ENCODE results near the gene ARHGAP19. TPM values are rescaled to one million over a fixed set of nuclear protein-coding genes. Genes with fewer than 3 reads are reported as not detected.

Gene ARHGAP19
- total RNA-seq, 2 donors from 2014 or later, result 26.8 to 47.6 TPM

DNA sequence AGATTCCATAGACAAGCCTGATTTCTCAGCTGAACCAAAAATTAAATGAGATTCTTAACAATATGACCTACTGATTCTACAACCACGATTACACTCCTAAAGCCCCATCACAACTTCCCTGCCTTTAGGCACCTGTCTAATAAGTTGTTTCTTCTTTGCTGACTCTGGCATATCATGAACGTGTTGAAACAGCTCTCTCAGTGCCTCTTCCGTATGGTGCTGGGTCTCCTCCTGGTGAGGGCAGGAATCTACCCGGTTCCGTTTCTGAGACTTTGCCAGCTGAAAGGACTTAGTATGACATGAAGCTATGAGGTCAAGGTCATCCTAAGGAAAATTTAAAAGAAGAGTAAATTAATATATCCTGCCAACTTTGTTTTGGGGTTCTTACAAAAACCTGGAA, 48.6 kb downstream of the ARHGAP19 start:
- Mint-ChIP-seq H3K27ac (no peak overlapping the region), H3K4me3 (no peak overlapping the region), H3K27me3 (ENCODE audit: insufficient read depth) (no peaks in the 10 kb centered on the region), H3K4me1 (no peaks in the 10 kb centered on the region), H3K36me3 (ENCODE audit: low read depth) (peaks cover 36% of the 10 kb centered on the region), H3K9me3 (no peaks in the 10 kb centered on the region)
- 94 to 98% methylated on average over 5 of the region's 5 CpGs for WGBS, 2 experiments (ENCODE audit: insufficient coverage in 1 of 2, insufficient read length in 1 of 2)
- Histone ChIP-seq H3K36me3 (ENCODE audit: control insufficient read depth, insufficient read depth, low read length) (peaks cover 43% of the 10 kb centered on the region), H3K27me3 (ENCODE audit: control insufficient read depth, insufficient read depth, low read length, poor library complexity, severe bottlenecking) (no peaks in the 10 kb centered on the region), H3K4me1 (ENCODE audit: control insufficient read depth, insufficient read depth, low read length) (no peaks in the 10 kb centered on the region), H3K9ac (ENCODE audit: extremely low read depth, low read length, poor library complexity, severe bottlenecking) (no peak overlapping the region), H3K4me3 (ENCODE audit: low read length) (no peak overlapping the region), H3K27ac (ENCODE audit: low read depth, low read length) (no peak overlapping the region), H3K9me3 (ENCODE audit: control insufficient read depth, low read length) (no peaks in the 10 kb centered on the region)
- TF ChIP-seq, protein P1, sequence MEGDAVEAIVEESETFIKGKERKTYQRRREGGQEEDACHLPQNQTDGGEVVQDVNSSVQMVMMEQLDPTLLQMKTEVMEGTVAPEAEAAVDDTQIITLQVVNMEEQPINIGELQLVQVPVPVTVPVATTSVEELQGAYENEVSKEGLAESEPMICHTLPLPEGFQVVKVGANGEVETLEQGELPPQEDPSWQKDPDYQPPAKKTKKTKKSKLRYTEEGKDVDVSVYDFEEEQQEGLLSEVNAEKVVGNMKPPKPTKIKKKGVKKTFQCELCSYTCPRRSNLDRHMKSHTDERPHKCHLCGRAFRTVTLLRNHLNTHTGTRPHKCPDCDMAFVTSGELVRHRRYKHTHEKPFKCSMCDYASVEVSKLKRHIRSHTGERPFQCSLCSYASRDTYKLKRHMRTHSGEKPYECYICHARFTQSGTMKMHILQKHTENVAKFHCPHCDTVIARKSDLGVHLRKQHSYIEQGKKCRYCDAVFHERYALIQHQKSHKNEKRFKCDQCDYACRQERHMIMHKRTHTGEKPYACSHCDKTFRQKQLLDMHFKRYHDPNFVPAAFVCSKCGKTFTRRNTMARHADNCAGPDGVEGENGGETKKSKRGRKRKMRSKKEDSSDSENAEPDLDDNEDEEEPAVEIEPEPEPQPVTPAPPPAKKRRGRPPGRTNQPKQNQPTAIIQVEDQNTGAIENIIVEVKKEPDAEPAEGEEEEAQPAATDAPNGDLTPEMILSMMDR (conservative IDR thresholded peaks at IDR 0.05), result no peak
- DNase-seq, result no peak

DNA sequence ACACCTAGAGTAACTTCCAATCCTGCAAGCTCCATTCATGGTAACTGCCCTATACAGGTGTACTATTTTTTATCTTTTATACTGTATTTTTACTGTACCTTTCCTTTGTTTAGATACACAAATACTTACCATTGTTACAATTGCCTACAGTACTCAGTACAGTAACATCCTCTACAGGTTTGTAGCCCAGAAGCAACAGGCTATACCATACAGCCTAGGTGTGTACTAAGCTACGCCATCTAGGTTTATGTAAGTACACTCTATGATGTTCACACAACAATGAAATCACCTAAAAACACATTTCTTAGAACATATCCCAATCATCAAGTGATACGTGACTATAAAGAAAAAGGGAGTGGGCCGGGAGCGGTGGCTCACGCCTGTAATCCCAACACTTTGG, 53.6 kb downstream of the ARHGAP19 start:
- H3K4me3 ChIP-seq (ENCODE audit: low read length), result no peak overlapping the region
- Mint-ChIP-seq H3K4me1 (no peaks in the 10 kb centered on the region), H3K4me3 (no peak overlapping the region), H3K9me3 (no peaks in the 10 kb centered on the region), H3K27ac (no peak overlapping the region), H3K36me3 (ENCODE audit: low read depth) (peaks cover 14% of the 10 kb centered on the region), H3K27me3 (ENCODE audit: insufficient read depth) (no peaks in the 10 kb centered on the region)
- TF ChIP-seq, protein P1 (conservative IDR thresholded peaks at IDR 0.05), result no peak
- peaks cover 32% of the 10 kb centered on the region for H3K36me3 ChIP-seq (ENCODE audit: control insufficient read depth, insufficient read depth, low read length)
- DNase-seq, result no peak
- H3K4me1 ChIP-seq (ENCODE audit: control insufficient read depth, insufficient read depth, low read length), result no peaks in the 10 kb centered on the region
- no peaks in the 10 kb centered on the region for H3K9me3 ChIP-seq (ENCODE audit: control insufficient read depth, low read length)
- H3K9ac ChIP-seq (ENCODE audit: extremely low read depth, low read length, poor library complexity, severe bottlenecking), result no peak overlapping the region
- no peak overlapping the region for H3K27ac ChIP-seq (ENCODE audit: low read depth, low read length)
- 80 to 94% methylated on average over 1 to 5 of the region's 5 CpGs for WGBS, 2 experiments (ENCODE audit: insufficient coverage in 1 of 2, insufficient read length in 1 of 2)
- no peaks in the 10 kb centered on the region for H3K27me3 ChIP-seq (ENCODE audit: control insufficient read depth, insufficient read depth, low read length, poor library complexity, severe bottlenecking)

DNA sequence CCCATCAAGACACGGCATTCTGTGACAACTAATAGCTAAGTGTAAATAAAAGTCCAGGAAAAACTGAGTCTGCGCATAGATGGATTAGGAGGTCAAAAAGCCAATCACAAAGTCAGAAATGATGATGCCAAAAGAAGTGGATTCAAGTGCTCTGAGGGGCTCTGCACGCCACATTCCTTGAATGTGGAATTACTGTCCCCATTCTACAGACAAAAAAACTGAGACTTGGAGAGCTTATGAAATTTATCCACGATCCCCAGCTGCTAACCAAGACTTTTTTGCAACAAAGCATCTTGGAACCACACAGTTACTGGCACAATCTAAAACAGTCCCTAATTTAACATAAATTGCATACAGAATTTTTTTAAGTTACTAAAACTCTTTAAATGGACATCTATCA, 57.1 kb downstream of the ARHGAP19 start:
- H3K9ac ChIP-seq (ENCODE audit: extremely low read depth, low read length, poor library complexity, severe bottlenecking), result no peak overlapping the region
- WGBS, 2 experiments (ENCODE audit: insufficient coverage in 1 of 2, insufficient read length in 1 of 2), result 93 to 96% methylated on average over 4 of the region's 4 CpGs
- TF ChIP-seq, protein P1 (conservative IDR thresholded peaks at IDR 0.05), result no peak
- no peaks in the 10 kb centered on the region for H3K4me1 Mint-ChIP-seq
- H3K27ac ChIP-seq (ENCODE audit: low read depth, low read length), result no peak overlapping the region
- H3K9me3 ChIP-seq (ENCODE audit: control insufficient read depth, low read length), result no peaks in the 10 kb centered on the region
- H3K36me3 Mint-ChIP-seq (ENCODE audit: low read depth), result peaks cover 7% of the 10 kb centered on the region
- H3K27ac Mint-ChIP-seq, result no peak overlapping the region
- no peak for DNase-seq
- H3K36me3 ChIP-seq (ENCODE audit: control insufficient read depth, insufficient read depth, low read length), result peaks cover 19% of the 10 kb centered on the region
- H3K9me3 Mint-ChIP-seq, result no peaks in the 10 kb centered on the region
- H3K27me3 ChIP-seq (ENCODE audit: control insufficient read depth, insufficient read depth, low read length, poor library complexity, severe bottlenecking), result no peaks in the 10 kb centered on the region
- no peaks in the 10 kb centered on the region for H3K27me3 Mint-ChIP-seq (ENCODE audit: insufficient read depth)
- no peak overlapping the region for H3K4me3 ChIP-seq (ENCODE audit: low read length)
- H3K4me3 Mint-ChIP-seq, result no peak overlapping the region
- no peaks in the 10 kb centered on the region for H3K4me1 ChIP-seq (ENCODE audit: control insufficient read depth, insufficient read depth, low read length)

Data from endodermal cell (in vitro differentiated cells).